Measurements from ENCODE around the gene THEMIS.

GRCh38 chr6:127894051-127894450 is 6.8 kb downstream of the THEMIS start:
- no peak for TF ChIP-seq EZH2 (IDR thresholded peaks at IDR 0.05; ENCODE audit: borderline replicate concordance)
- no peak for TF ChIP-seq CTCF (IDR thresholded peaks at IDR 0.05; ENCODE audit: poor library complexity)
- no peak for TF ChIP-seq EZH2phosphoT487 (IDR thresholded peaks at IDR 0.05; ENCODE audit: low read depth, severe bottlenecking, unreplicated experiment)

All from hepatocyte (in vitro differentiated cells).